Neural crest cell (in vitro differentiated cells): ENCODE results near the gene PRKG2. TPM values are rescaled to one million over a fixed set of nuclear protein-coding genes. Genes with fewer than 3 reads are reported as not detected.
A peak's percentile ranks its signal among the peaks of the same experiment; 100 is the strongest.

ENCODE experiments used
- DNase-seq: peaks from one replicate; pipeline ENCODE4 v3.0.0; 2021; ENCODE audit warnings: low read depth, mixed read lengths, low spot score
- H3K27ac Mint-ChIP-seq: one replicate; pipeline ENCODE4 v1.8.0; 2021; ENCODE audit warnings: mild to moderate bottlenecking, mixed read lengths; ENCODE audit not compliant: unreplicated experiment
- H3K27me3 Mint-ChIP-seq: 2 replicates; pipeline ENCODE4 v1.8.0; 2021; ENCODE audit warnings: low read depth, mild to moderate bottlenecking, mixed read lengths
- H3K36me3 Mint-ChIP-seq: 2 replicates; pipeline ENCODE4 v1.8.0; 2021; ENCODE audit warnings: low read depth, mild to moderate bottlenecking, mixed read lengths
- H3K4me1 Mint-ChIP-seq: 2 replicates; pipeline ENCODE4 v1.8.0; 2021; ENCODE audit warnings: mixed read lengths
- H3K4me3 Mint-ChIP-seq: one replicate; pipeline ENCODE4 v1.8.0; 2021; ENCODE audit warnings: mild to moderate bottlenecking, mixed read lengths
- H3K9me3 Mint-ChIP-seq: 2 replicates; pipeline ENCODE4 v1.8.0; 2021; ENCODE audit warnings: mixed read lengths
- CTCF ChIP-seq: fragments of 200-600 bp; sonication (generic); conservative IDR thresholded peaks from 2 replicates; pipeline ENCODE4 v1.5.0; 2021; ENCODE audit warnings: antibody characterized with exemption, mild to moderate bottlenecking
- total RNA-seq: library from RNA; stranded (reverse); gene quantifications from 2 replicates; pipeline ENCODE4 v1.2.1, GENCODE V29; 2021

The PRKG2 gene
- total RNA-seq, 1 donor from 2014 or later, result 0.77 TPM

GRCh38 chr4:81081156-81081555 is 133.9 kb downstream of the PRKG2 start:
- no peak for DNase-seq
- Mint-ChIP-seq H3K4me1 (no peaks in the 10 kb centered on the region), H3K4me3 (no peak overlapping the region), H3K27me3 (peaks cover 4% of the 10 kb centered on the region), H3K27ac (no peak overlapping the region), H3K9me3 (peaks cover 11% of the 10 kb centered on the region), H3K36me3 (peaks cover 3% of the 10 kb centered on the region)
- no peak for TF ChIP-seq CTCF

- H3K27ac Mint-ChIP-seq, result no peak overlapping the region
Observed at GRCh38 chr4:81071013-81071412, 144.0 kb downstream of the PRKG2 start.

GRCh38 chr4:81069706-81070331 is 145.2 kb downstream of the PRKG2 start:
- Mint-ChIP-seq H3K4me3 (no peak overlapping the region), H3K9me3 (no peaks in the 10 kb centered on the region), H3K4me1 (no peaks in the 10 kb centered on the region), H3K36me3 (no peaks in the 10 kb centered on the region), H3K27ac (no peak overlapping the region), H3K27me3 (peaks cover 38% of the 10 kb centered on the region)
- peak; percentile 96 for TF ChIP-seq CTCF
- peak; percentile 67 for DNase-seq

More at GRCh38 chr4:81071013-81071412, 144.0 kb downstream of the PRKG2 start:
- Mint-ChIP-seq H3K4me3 (no peak overlapping the region), H3K4me1 (no peaks in the 10 kb centered on the region), H3K27me3 (peaks cover 33% of the 10 kb centered on the region), H3K9me3 (no peaks in the 10 kb centered on the region), H3K36me3 (no peaks in the 10 kb centered on the region)
- no peak for TF ChIP-seq CTCF
- DNase-seq, result no peak

GRCh38 chr4:81065446-81065845 is 149.6 kb downstream of the PRKG2 start:
- no peak for DNase-seq
- Mint-ChIP-seq H3K4me1 (peaks cover 3% of the 10 kb centered on the region), H3K36me3 (no peaks in the 10 kb centered on the region), H3K4me3 (no peak overlapping the region), H3K27me3 (peaks cover 42% of the 10 kb centered on the region), H3K27ac (no peak overlapping the region), H3K9me3 (no peaks in the 10 kb centered on the region)
- TF ChIP-seq CTCF, result no peak

- no peak for DNase-seq
- Mint-ChIP-seq H3K36me3 (no peaks in the 10 kb centered on the region), H3K27me3 (peaks cover 51% of the 10 kb centered on the region), H3K9me3 (no peaks in the 10 kb centered on the region), H3K27ac (no peak overlapping the region), H3K4me3 (no peak overlapping the region), H3K4me1 (peaks cover 3% of the 10 kb centered on the region)
- no peak for TF ChIP-seq CTCF
Observed at GRCh38 chr4:81062001-81062400, 153.0 kb downstream of the PRKG2 start.
